IPS-15b (cell line): ENCODE measurements around the gene IVNS1ABP.
A peak's percentile ranks its signal among the peaks of the same experiment; 100 is the strongest.
"Not testable (repeated sequence)": the region's sequence is repeated elsewhere in the genome, so short reads cannot be mapped to it uniquely, and the experiment has no call there.

ENCODE experiments used
- H3K27me3 ChIP-seq: one replicate; pipeline ENCODE4 v1.6.1; 2013; ENCODE audit warnings: low read length; ENCODE audit not compliant: control insufficient read depth, insufficient read depth
- H3K36me3 ChIP-seq: one replicate; pipeline ENCODE4 v1.6.1; 2013; ENCODE audit warnings: low read length; ENCODE audit not compliant: control insufficient read depth, insufficient read depth
- H3K4me1 ChIP-seq: one replicate; pipeline ENCODE4 v1.6.1; 2013; ENCODE audit warnings: mild to moderate bottlenecking, low read length; ENCODE audit not compliant: control insufficient read depth, insufficient read depth
- H3K4me3 ChIP-seq: one replicate; pipeline ENCODE4 v1.5.1; 2013; ENCODE audit warnings: low read depth, low read length
- H3K9ac ChIP-seq: one replicate; pipeline ENCODE4 v1.6.1; 2013; ENCODE audit warnings: low read depth, mild to moderate bottlenecking, low read length
- H3K9me3 ChIP-seq: one replicate; pipeline ENCODE4 v1.6.1; 2013; ENCODE audit warnings: mild to moderate bottlenecking, low read length; ENCODE audit not compliant: control insufficient read depth, insufficient read depth

The IVNS1ABP gene

GRCh38 chr1:185263780-185264179 lies 53.3 kb downstream of the IVNS1ABP start:
- Histone ChIP-seq H3K9me3 (no peaks in the 10 kb centered on the region), H3K36me3 (no peaks in the 10 kb centered on the region), H3K4me3 (no peak overlapping the region), H3K4me1 (no peaks in the 10 kb centered on the region), H3K9ac (no peak overlapping the region), H3K27me3 (no peaks in the 10 kb centered on the region)

GRCh38 chr1:185263292-185263691 lies 53.8 kb downstream of the IVNS1ABP start:
- H3K4me3 ChIP-seq = no peak overlapping the region
- H3K4me1 ChIP-seq = no peaks in the 10 kb centered on the region
- no peaks in the 10 kb centered on the region for H3K36me3 ChIP-seq
- no peaks in the 10 kb centered on the region for H3K9me3 ChIP-seq
- no peaks in the 10 kb centered on the region for H3K27me3 ChIP-seq
- H3K9ac ChIP-seq = no peak overlapping the region

GRCh38 chr1:185262151-185262550 lies 54.9 kb downstream of the IVNS1ABP start:
- Histone ChIP-seq H3K27me3 (no peaks in the 10 kb centered on the region), H3K4me3 (no peak overlapping the region), H3K4me1 (no peaks in the 10 kb centered on the region), H3K9me3 (no peaks in the 10 kb centered on the region), H3K36me3 (no peaks in the 10 kb centered on the region), H3K9ac (no peak overlapping the region)

DNA sequence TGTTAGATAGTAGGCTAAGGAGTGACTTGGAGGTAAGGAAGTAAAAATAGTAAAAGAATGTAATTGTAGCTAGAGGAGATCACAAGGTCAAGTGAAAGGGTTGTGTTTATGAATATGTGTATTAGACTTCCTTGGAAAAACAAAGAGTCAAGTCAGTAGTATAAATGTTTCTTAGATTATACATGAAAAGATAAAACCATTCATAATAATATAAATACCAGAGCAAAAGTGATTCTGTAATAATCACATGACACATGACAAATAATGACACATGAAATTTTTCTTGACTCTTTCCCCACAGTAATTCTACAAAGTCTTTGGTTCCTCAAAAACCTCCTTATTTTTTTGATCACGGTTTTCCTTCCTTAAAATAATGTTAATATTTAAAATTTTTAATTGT lies 56.4 kb downstream of the IVNS1ABP start:
- Histone ChIP-seq H3K4me3 (no peak overlapping the region), H3K9ac (no peak overlapping the region), H3K36me3 (no peaks in the 10 kb centered on the region), H3K4me1 (no peaks in the 10 kb centered on the region), H3K9me3 (no peaks in the 10 kb centered on the region), H3K27me3 (no peaks in the 10 kb centered on the region)

GRCh38 chr1:185258676-185259075 lies 58.4 kb downstream of the IVNS1ABP start:
- Histone ChIP-seq H3K4me1 (no peaks in the 10 kb centered on the region), H3K27me3 (no peaks in the 10 kb centered on the region), H3K4me3 (no peak overlapping the region), H3K36me3 (no peaks in the 10 kb centered on the region), H3K9ac (no peak overlapping the region), H3K9me3 (no peaks in the 10 kb centered on the region)

GRCh38 chr1:185257950-185258208 lies 59.2 kb downstream of the IVNS1ABP start:
- H3K4me1 ChIP-seq = no peaks in the 10 kb centered on the region
- H3K9ac ChIP-seq = no peak overlapping the region
- peak overlapping the region; percentile 38 for H3K4me3 ChIP-seq
- no peaks in the 10 kb centered on the region for H3K27me3 ChIP-seq
- no peaks in the 10 kb centered on the region for H3K36me3 ChIP-seq
- H3K9me3 ChIP-seq = no peaks in the 10 kb centered on the region

DNA sequence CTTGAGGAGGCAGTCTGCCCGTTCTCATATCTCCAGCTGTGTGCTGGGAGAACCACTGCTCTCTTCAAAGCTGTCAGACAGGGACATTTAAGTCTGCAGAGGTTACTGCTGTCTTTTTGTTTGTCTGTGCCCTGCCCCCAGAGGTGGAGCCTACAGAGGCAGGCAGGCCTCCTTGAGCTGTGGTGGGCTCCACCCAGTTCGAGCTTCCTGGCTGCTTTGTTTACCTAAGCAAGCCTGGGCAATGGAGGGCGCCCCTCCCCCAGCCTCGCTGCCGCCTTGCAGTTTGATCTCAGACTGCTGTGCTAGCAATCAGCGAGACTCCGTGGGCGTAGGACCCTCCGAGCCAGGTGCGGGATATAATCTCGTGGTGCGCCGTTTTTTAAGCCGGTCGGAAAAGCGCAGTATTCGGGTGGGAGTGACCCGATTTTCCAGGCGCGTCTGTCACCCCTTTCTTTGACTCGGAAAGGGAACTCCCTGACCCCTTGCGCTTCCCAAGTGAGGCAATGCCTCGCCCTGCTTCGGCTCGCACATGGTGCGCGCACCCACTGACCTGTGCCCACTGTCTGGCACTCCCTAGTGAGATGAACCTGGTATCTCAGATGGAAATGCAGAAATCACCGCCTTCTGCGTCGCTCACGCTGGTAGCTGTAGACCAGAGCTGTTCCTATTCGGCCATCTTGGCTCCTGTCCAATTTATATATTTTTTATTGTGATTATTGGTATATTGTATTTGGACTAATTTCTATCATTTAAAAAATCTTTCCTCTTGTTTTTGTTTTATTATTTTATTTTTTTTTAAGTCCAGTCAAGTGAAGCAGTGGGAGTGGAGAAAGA lies 59.7 kb downstream of the IVNS1ABP start:
- H3K36me3 ChIP-seq, H3K4me1 ChIP-seq, H3K27me3 ChIP-seq, H3K9me3 ChIP-seq, H3K9ac ChIP-seq: not testable (repeated sequence)
- peak overlapping the region; percentile 38 for H3K4me3 ChIP-seq

GRCh38 chr1:185255595-185255994 lies 61.4 kb downstream of the IVNS1ABP start:
- not testable (repeated sequence) for H3K36me3 ChIP-seq, H3K27me3 ChIP-seq, H3K4me3 ChIP-seq, H3K4me1 ChIP-seq, H3K9ac ChIP-seq, H3K9me3 ChIP-seq

- H3K9ac ChIP-seq, H3K4me3 ChIP-seq, H3K36me3 ChIP-seq, H3K27me3 ChIP-seq, H3K9me3 ChIP-seq: not testable (repeated sequence)
- H3K4me1 ChIP-seq = peaks cover 14% of the 10 kb centered on the region
Measured at GRCh38 chr1:185252404-185252803, 64.6 kb downstream of the IVNS1ABP start.

- H3K9ac ChIP-seq, H3K27me3 ChIP-seq, H3K9me3 ChIP-seq, H3K4me3 ChIP-seq, H3K36me3 ChIP-seq: not testable (repeated sequence)
- H3K4me1 ChIP-seq = peaks cover 14% of the 10 kb centered on the region
Measured at GRCh38 chr1:185251928-185252327, 65.1 kb downstream of the IVNS1ABP start.

- peaks cover 14% of the 10 kb centered on the region for H3K4me1 ChIP-seq
- H3K9ac ChIP-seq = no peak overlapping the region
- H3K9me3 ChIP-seq = no peaks in the 10 kb centered on the region
- H3K27me3 ChIP-seq = no peaks in the 10 kb centered on the region
- H3K4me3 ChIP-seq = no peak overlapping the region
- H3K36me3 ChIP-seq = no peaks in the 10 kb centered on the region
Measured at GRCh38 chr1:185250063-185250462, 67.0 kb downstream of the IVNS1ABP start.

- Histone ChIP-seq H3K9ac (no peak overlapping the region), H3K36me3 (no peaks in the 10 kb centered on the region), H3K27me3 (no peaks in the 10 kb centered on the region), H3K9me3 (no peaks in the 10 kb centered on the region), H3K4me3 (no peak overlapping the region), H3K4me1 (peaks cover 14% of the 10 kb centered on the region)
Measured at GRCh38 chr1:185249563-185249962, 67.5 kb downstream of the IVNS1ABP start.
